Prostate gland (tissue), 2 donors: ENCODE data around the gene IGBP1. TPM values are rescaled to one million over a fixed set of nuclear protein-coding genes. Genes with fewer than 3 reads are reported as not detected.
"Not testable (repeated sequence)": the region's sequence is repeated elsewhere in the genome, so short reads cannot be mapped to it uniquely, and the experiment has no call there.

Experiments
- DNase-seq: peaks from one replicate; pipeline ENCODE4 v3.0.0-alpha.2; 2019; ENCODE audit warnings: low spot score
- H3K27ac ChIP-seq, 2 donors: fragments of 200-600 bp; sonication (generic); 2 replicates each; pipeline ENCODE4 v1.5.1; 2017 to 2019
- H3K27me3 ChIP-seq: fragments of 200-600 bp; sonication (generic); replicated peaks from 2 replicates; pipeline ENCODE4 v1.5.1; 2019; ENCODE audit not compliant: insufficient read depth
- H3K36me3 ChIP-seq, 2 donors: fragments of 200-600 bp; sonication (generic); 1 replicate in 1 of 2; 2 replicates in 1 of 2; pipeline versions ENCODE4 v1.5.1 to v1.8.1; 2017 to 2019
- H3K4me1 ChIP-seq: fragments of 200-600 bp; sonication (generic); replicated peaks from 2 replicates; pipeline ENCODE4 v1.5.1; 2019
- H3K4me3 ChIP-seq, 2 donors: fragments of 200-600 bp; sonication (generic); 2 replicates each; pipeline ENCODE4 v1.5.1; 2017 to 2019
- H3K9me3 ChIP-seq: fragments of 200-600 bp; sonication (generic); 2 replicates; pipeline ENCODE4 v1.5.1; 2017
- CTCF ChIP-seq, 4 experiments: fragments of 200-600 bp in 2 of 4; fragments of 450-650 bp in 2 of 4; sonication (generic) in 2 of 4; IDR thresholded peaks; 1 replicate in 3 of 4; 2 replicates in 1 of 4; pipeline ENCODE4 v1.5.1; 2016 to 2019; ENCODE audit warnings: antibody characterized with exemption in 4 of 4, mild to moderate bottlenecking in 2 of 4, moderate library complexity in 2 of 4
- POLR2A ChIP-seq: fragments of 450-650 bp; IDR thresholded peaks from one replicate; pipeline ENCODE4 v1.6.1; 2016; ENCODE audit warnings: antibody characterized with exemption, mild to moderate bottlenecking
- POLR2AphosphoS5 ChIP-seq: sonication (generic); formaldehyde crosslinking; IDR thresholded peaks from one replicate; pipeline ENCODE4 v1.6.1; 2017; ENCODE audit warnings: antibody characterized with exemption
- WGBS: methylation state at CpG from one replicate; pipeline ENCODE4 v1.1.5; 2018; 5-methylcytosine and 5-hydroxymethylcytosine counted together
- intact Hi-C: fragments of 100-400 bp; cut with DNase I; formaldehyde crosslinking; loops from one replicate; pipeline ENCODE4 v1.14.2; 2022
- total RNA-seq, 2 donors: library from RNA; depleted of rRNA; stranded (reverse); fragments of >200 nt; gene quantifications; one replicate each; pipeline ENCODE4 v1.1.0, GENCODE V29; 2016

Gene IGBP1
- total RNA-seq, 2 donors from 2014 or later, result 54.9 to 62.6 TPM

- intact Hi-C loops, result no loop called here
- Histone ChIP-seq H3K27me3 (no peaks in the 10 kb centered on the region), H3K36me3 (no peaks in the 10 kb centered on the region), H3K27ac (no peak overlapping the region), H3K4me1 (no peaks in the 10 kb centered on the region), H3K4me3 (no peak overlapping the region), H3K9me3 (no peaks in the 10 kb centered on the region)
- no peak for DNase-seq
- 71% methylated on average over 5 of the region's 5 CpGs for WGBS
- TF ChIP-seq CTCF (IDR thresholded peaks at IDR 0.05), result no peak
- no peak for TF ChIP-seq POLR2AphosphoS5
Measured at GRCh38 chrX:70183091-70183490, 49.8 kb downstream of the IGBP1 start.

- no peak for DNase-seq
- H3K36me3 ChIP-seq, result no peaks in the 10 kb centered on the region
- H3K27me3 ChIP-seq, result no peaks in the 10 kb centered on the region
- intact Hi-C loops, result loop anchor here (10.0 kb wide), 1 partner anchor 245 kb away; no protein-coding TSS in a partner anchor
- H3K27ac ChIP-seq, result no peak overlapping the region
- TF ChIP-seq POLR2AphosphoS5 (no peak), POLR2A (no peak), CTCF (IDR thresholded peaks at IDR 0.05) (no peak)
- H3K9me3 ChIP-seq, result no peaks in the 10 kb centered on the region
- no peak overlapping the region for H3K4me3 ChIP-seq
- no peaks in the 10 kb centered on the region for H3K4me1 ChIP-seq
Measured at GRCh38 chrX:70190225-70190624, 57.0 kb downstream of the IGBP1 start.

- Histone ChIP-seq H3K27me3 (no peaks in the 10 kb centered on the region), H3K27ac (no peak overlapping the region), H3K9me3 (no peaks in the 10 kb centered on the region), H3K4me1 (no peaks in the 10 kb centered on the region), H3K36me3 (no peaks in the 10 kb centered on the region), H3K4me3 (no peak overlapping the region)
- intact Hi-C loops, result loop anchor here (10.0 kb wide), 1 partner anchor 238 kb away; no protein-coding TSS in a partner anchor
- DNase-seq, result peak; percentile 36
- peak; percentile 23 to 56 (median 48) for TF ChIP-seq CTCF (IDR thresholded peaks at IDR 0.05)
- no peak for TF ChIP-seq POLR2AphosphoS5
- no peak for TF ChIP-seq POLR2A
- WGBS, result 9% methylated on average over 12 of the region's 12 CpGs
Measured at GRCh38 chrX:70196961-70197720, 63.9 kb downstream of the IGBP1 start.

GRCh38 chrX:70201732-70202131 is 68.5 kb downstream of the IGBP1 start:
- TF ChIP-seq CTCF (IDR thresholded peaks at IDR 0.05), result no peak
- Histone ChIP-seq H3K36me3 (no peaks in the 10 kb centered on the region), H3K4me1 (no peaks in the 10 kb centered on the region), H3K9me3 (no peaks in the 10 kb centered on the region), H3K27ac (no peak overlapping the region), H3K27me3 (no peaks in the 10 kb centered on the region), H3K4me3 (no peak overlapping the region)
- intact Hi-C loops, result no loop called here
- DNase-seq, result no peak
- 80% methylated on average over 5 of the region's 5 CpGs for WGBS

GRCh38 chrX:70208479-70208878 is 75.2 kb downstream of the IGBP1 start:
- Histone ChIP-seq H3K36me3 (no peaks in the 10 kb centered on the region), H3K9me3 (no peaks in the 10 kb centered on the region), H3K4me1 (no peaks in the 10 kb centered on the region), H3K27ac (no peak overlapping the region), H3K27me3 (no peaks in the 10 kb centered on the region), H3K4me3 (no peak overlapping the region)
- intact Hi-C loops, result no loop called here
- TF ChIP-seq POLR2A (no peak), CTCF (IDR thresholded peaks at IDR 0.05) (no peak), POLR2AphosphoS5 (no peak)
- DNase-seq, result no peak

GRCh38 chrX:70209570-70209969 is 76.3 kb downstream of the IGBP1 start:
- 46% methylated on average over 6 of the region's 6 CpGs for WGBS
- H3K27me3 ChIP-seq, intact Hi-C loops, DNase-seq, H3K4me1 ChIP-seq, H3K9me3 ChIP-seq, H3K27ac ChIP-seq, H3K36me3 ChIP-seq, H3K4me3 ChIP-seq: not testable (repeated sequence)
